Fibroblast of villous mesenchyme (primary cell): ENCODE data around the gene BTBD17. TPM values are rescaled to one million over a fixed set of nuclear protein-coding genes. Genes with fewer than 3 reads are reported as not detected.

Source experiments
- DNase-seq: peaks from one replicate; pipeline ENCODE4 v3.0.0-alpha.2; 2010; ENCODE audit warnings: low read depth
- H3K4me3 ChIP-seq: 2 replicates; pipeline ENCODE4 v1.5.1; 2011; ENCODE audit warnings: low read depth, mild to moderate bottlenecking, low read length
- CTCF ChIP-seq: IDR thresholded peaks from 2 replicates; pipeline ENCODE4 v1.5.1; 2012; ENCODE audit warnings: low read depth, mild to moderate bottlenecking, low read length; ENCODE audit not compliant: insufficient read depth
- total RNA-seq: library from RNA; depleted of rRNA; stranded (reverse); fragments of >200 nt; gene quantifications from 2 replicates; pipeline ENCODE4 v1.2.3, GENCODE V29; 2012

BTBD17 gene
- total RNA-seq, 1 donor, result not detected

GRCh38 chr17:74393346-74393942 lies 31.8 kb upstream of the BTBD17 start:
- TF ChIP-seq CTCF, result no peak
- no peak for DNase-seq
- no peak overlapping the region for H3K4me3 ChIP-seq

GRCh38 chr17:74392848-74393247 lies 31.2 kb upstream of the BTBD17 start:
- no peak for DNase-seq
- no peak overlapping the region for H3K4me3 ChIP-seq
- TF ChIP-seq CTCF, result no peak

GRCh38 chr17:74391771-74392170 lies 30.1 kb upstream of the BTBD17 start:
- H3K4me3 ChIP-seq, result no peak overlapping the region
- DNase-seq, result no peak
- no peak for TF ChIP-seq CTCF

- no peak for DNase-seq
- no peak overlapping the region for H3K4me3 ChIP-seq
- no peak for TF ChIP-seq CTCF
Measured at GRCh38 chr17:74390680-74391653, 29.3 kb upstream of the BTBD17 start.

GRCh38 chr17:74389937-74390679 lies 28.4 kb upstream of the BTBD17 start:
- no peak overlapping the region for H3K4me3 ChIP-seq
- TF ChIP-seq CTCF, result no peak
- DNase-seq, result no peak

- no peak for DNase-seq
- no peak for TF ChIP-seq CTCF
- H3K4me3 ChIP-seq, result no peak overlapping the region
Measured at GRCh38 chr17:74389084-74389753, 27.6 kb upstream of the BTBD17 start.
